ENCODE measurements around the gene ANKRD44.

DNA sequence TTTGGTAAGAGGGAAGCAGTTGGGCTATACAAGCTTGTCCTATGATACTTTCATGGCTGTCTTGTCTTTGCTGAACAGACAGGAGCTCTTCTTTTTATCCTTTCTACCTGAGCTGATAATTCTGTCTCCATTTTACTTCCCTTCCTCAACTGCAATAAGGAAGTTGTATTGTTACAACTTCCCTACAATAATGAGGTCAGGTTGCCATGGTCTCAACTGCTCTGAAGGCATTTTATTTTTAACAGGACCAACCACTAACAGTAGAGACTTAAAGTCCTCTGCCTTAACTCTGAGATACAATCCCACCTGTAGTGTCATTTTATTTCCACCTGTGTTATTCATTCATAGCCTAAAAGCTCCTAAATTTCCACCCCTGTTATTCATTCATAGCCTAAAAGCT is 265.5 kb downstream of the ANKRD44 start:
- TF ChIP-seq, protein P1, sequence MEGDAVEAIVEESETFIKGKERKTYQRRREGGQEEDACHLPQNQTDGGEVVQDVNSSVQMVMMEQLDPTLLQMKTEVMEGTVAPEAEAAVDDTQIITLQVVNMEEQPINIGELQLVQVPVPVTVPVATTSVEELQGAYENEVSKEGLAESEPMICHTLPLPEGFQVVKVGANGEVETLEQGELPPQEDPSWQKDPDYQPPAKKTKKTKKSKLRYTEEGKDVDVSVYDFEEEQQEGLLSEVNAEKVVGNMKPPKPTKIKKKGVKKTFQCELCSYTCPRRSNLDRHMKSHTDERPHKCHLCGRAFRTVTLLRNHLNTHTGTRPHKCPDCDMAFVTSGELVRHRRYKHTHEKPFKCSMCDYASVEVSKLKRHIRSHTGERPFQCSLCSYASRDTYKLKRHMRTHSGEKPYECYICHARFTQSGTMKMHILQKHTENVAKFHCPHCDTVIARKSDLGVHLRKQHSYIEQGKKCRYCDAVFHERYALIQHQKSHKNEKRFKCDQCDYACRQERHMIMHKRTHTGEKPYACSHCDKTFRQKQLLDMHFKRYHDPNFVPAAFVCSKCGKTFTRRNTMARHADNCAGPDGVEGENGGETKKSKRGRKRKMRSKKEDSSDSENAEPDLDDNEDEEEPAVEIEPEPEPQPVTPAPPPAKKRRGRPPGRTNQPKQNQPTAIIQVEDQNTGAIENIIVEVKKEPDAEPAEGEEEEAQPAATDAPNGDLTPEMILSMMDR (conservative IDR thresholded peaks at IDR 0.05; ENCODE audit: low read length) = no peak
- TF ChIP-seq EZH2phosphoT487 (IDR thresholded peaks at IDR 0.05; ENCODE audit: borderline replicate concordance) = no peak
